Measurements from ENCODE around the gene PLAC8L1.

DNA sequence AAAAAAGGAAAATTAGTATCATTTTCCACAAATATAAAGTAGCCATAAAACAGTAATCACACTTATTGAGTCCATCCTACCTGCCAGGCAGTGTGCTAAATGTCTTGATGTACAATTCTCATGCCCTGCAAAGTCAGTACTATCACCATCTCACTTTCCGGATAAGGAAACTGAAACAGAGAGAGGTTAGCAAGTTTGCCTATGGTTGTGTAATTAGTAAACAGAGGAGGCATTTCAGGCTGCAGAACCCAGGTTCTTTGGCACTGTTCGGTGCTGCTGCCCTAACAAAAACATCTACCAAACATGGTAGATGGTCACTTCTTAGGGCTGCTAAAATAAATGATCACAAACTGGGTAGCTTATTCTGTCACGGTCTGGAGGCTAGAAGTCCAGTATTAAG, 22.6 kb downstream of the PLAC8L1 start:
- TF ChIP-seq, protein P1, sequence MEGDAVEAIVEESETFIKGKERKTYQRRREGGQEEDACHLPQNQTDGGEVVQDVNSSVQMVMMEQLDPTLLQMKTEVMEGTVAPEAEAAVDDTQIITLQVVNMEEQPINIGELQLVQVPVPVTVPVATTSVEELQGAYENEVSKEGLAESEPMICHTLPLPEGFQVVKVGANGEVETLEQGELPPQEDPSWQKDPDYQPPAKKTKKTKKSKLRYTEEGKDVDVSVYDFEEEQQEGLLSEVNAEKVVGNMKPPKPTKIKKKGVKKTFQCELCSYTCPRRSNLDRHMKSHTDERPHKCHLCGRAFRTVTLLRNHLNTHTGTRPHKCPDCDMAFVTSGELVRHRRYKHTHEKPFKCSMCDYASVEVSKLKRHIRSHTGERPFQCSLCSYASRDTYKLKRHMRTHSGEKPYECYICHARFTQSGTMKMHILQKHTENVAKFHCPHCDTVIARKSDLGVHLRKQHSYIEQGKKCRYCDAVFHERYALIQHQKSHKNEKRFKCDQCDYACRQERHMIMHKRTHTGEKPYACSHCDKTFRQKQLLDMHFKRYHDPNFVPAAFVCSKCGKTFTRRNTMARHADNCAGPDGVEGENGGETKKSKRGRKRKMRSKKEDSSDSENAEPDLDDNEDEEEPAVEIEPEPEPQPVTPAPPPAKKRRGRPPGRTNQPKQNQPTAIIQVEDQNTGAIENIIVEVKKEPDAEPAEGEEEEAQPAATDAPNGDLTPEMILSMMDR (conservative IDR thresholded peaks at IDR 0.05) = no peak
- TF ChIP-seq EZH2 (IDR thresholded peaks at IDR 0.05; ENCODE audit: low read depth) = no peak
